Activated naive CD8-positive, alpha-beta T cell treated with anti-CD3 and anti-CD28 coated beads for 36 hours (primary cell): Measurements from ENCODE around the gene EHBP1. TPM values are rescaled to one million over a fixed set of nuclear protein-coding genes. Genes with fewer than 3 reads are reported as not detected.

ENCODE experiments used
- DNase-seq: peaks from one replicate; pipeline ENCODE4 v3.0.0; 2021
- H3K27ac Mint-ChIP-seq: one replicate; pipeline ENCODE4 v1.8.0; 2022; ENCODE audit warnings: mild to moderate bottlenecking, moderate library complexity, mixed read lengths
- H3K27me3 Mint-ChIP-seq: one replicate; pipeline ENCODE4 v1.8.0; 2022; ENCODE audit warnings: mild to moderate bottlenecking, mixed read lengths
- H3K36me3 Mint-ChIP-seq: one replicate; pipeline ENCODE4 v1.8.0; 2021; ENCODE audit warnings: mild to moderate bottlenecking, mixed read lengths
- H3K4me1 Mint-ChIP-seq: one replicate; pipeline ENCODE4 v1.8.0; 2021; ENCODE audit warnings: mixed read lengths
- H3K4me3 Mint-ChIP-seq: one replicate; pipeline ENCODE4 v1.8.0; 2022; ENCODE audit warnings: mild to moderate bottlenecking, moderate library complexity, mixed read lengths
- H3K9me3 Mint-ChIP-seq: one replicate; pipeline ENCODE4 v1.8.0; 2022; ENCODE audit warnings: mixed read lengths
- total RNA-seq, 2 experiments: library from RNA; stranded (reverse); gene quantifications; one replicate each; pipeline ENCODE4 v1.2.3, GENCODE V29; 2021

The EHBP1 gene
- total RNA-seq = 10 to 100 TPM; 25.3 to 28.2 TPM

DNA sequence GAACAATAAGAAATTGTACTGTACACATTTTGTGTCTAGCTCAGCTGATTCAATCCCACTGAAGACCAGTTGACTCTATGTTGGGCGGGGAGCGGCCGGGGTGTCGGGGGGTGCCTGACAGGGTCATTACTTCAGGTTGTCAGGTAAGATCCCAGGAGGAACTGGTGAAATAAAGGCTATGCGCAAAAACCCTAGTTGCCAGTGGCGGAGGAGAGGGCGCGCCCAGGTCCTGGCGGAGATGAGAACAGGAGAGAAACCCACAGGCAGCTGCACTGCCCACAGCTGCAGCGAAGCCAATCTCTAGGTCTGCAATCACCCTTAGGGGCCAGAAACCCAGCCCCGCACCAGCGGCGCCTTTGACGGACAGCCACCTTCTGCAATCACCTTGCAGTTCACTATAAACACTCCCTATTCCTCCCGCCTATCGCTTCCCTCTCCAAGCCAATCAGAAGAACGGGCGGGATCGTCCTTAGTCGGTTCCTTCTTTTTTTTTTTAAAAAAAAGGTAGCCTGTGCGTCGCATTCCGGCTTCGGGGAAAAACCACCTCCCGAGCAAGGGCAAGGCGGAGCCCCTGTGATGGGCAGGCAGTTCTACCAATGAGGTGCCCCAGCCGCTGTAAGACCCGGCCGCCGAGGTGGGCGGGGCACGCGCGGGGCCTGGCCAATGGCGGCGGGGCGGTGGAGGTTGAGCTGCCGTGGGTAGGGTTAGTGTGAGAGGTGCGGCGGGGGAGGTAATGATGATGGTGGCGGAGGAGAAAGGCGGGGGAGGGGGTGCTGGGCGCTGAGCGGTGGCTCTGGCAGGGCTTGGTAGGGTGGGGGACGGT is at the start of gene EHBP1:
TSS of gene EHBP1 (plus strand) at position 707 of the 823 bp plus-strand sequence. CDS start 1,479 bp downstream, outside the sequence.
- DNase-seq = peak; percentile 99
- Mint-ChIP-seq H3K36me3 (peaks cover 11% of the 10 kb centered on the region), H3K27ac (peak within 1 kb of the TSS; percentile 82), H3K27me3 (no peaks in the 10 kb centered on the region), H3K4me1 (peaks cover 24% of the 10 kb centered on the region), H3K9me3 (peaks cover 5% of the 10 kb centered on the region), H3K4me3 (peak within 1 kb of the TSS; percentile 78)

DNA sequence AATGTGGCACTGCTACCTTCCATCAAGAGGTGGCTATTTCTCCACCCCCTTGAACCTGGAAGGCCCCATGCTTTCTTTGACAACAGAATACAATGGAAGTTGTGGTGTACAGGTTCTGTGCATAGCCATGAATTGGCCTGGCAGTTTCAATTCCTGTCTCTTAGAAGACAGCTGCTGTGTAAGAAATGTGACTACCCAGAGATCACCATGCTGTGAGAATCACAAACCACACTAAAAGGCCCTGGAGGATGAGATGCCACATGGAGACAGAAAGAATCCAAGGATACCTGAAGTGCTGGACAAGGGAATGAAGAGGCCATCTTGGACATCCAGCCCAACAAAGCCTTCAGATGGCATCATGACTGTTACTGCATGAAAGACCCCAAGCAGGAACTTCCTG is 47.7 kb upstream of the EHBP1 start:
- peaks cover 2% of the 10 kb centered on the region for H3K4me1 Mint-ChIP-seq
- no peaks in the 10 kb centered on the region for H3K36me3 Mint-ChIP-seq
- no peak overlapping the region for H3K4me3 Mint-ChIP-seq
- H3K27ac Mint-ChIP-seq = no peak overlapping the region
- H3K9me3 Mint-ChIP-seq = no peaks in the 10 kb centered on the region
- H3K27me3 Mint-ChIP-seq = no peaks in the 10 kb centered on the region
- DNase-seq = no peak

DNA sequence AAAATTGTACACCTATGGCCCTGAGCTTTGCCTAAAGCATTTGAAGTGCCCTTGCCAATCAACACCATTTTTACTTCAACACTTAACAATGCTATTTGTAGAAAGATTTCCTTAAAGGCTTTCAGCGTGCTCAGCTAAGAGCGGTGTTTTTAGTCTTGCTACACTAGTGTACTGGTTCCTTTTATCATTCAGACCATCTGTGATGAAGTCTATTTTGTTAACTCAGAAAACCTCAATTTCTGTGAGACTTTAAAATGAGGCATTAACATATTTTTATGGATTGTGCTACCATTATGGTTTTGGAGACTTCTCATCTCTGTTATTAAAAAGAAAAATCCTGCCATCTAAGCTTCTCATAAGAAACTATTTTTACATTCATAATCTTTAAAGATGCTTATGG is 46.6 kb upstream of the EHBP1 start:
- DNase-seq = no peak
- no peak overlapping the region for H3K4me3 Mint-ChIP-seq
- peaks cover 2% of the 10 kb centered on the region for H3K4me1 Mint-ChIP-seq
- no peak overlapping the region for H3K27ac Mint-ChIP-seq
- H3K27me3 Mint-ChIP-seq = no peaks in the 10 kb centered on the region
- no peaks in the 10 kb centered on the region for H3K36me3 Mint-ChIP-seq
- no peaks in the 10 kb centered on the region for H3K9me3 Mint-ChIP-seq

DNA sequence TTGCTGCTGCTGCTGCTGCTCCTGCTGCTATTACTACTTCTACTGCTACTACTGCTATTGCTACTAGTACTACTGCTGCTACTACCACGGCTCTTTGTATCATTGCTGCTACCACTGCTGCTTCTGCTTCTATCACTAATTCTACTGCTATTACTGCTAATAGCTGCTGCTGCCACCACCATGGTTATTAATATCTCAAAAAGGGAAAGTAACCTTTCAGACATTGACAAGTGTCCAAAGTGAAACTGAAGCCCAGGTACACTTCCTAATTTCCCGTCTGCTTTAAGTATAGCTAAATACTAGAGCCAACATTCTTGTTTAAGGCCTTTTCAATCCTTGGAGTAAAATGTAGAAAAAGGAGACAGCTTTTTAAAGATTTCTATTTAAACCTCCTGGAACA is 45.4 kb upstream of the EHBP1 start:
- H3K36me3 Mint-ChIP-seq = no peaks in the 10 kb centered on the region
- no peak overlapping the region for H3K4me3 Mint-ChIP-seq
- peaks cover 2% of the 10 kb centered on the region for H3K4me1 Mint-ChIP-seq
- no peaks in the 10 kb centered on the region for H3K9me3 Mint-ChIP-seq
- no peaks in the 10 kb centered on the region for H3K27me3 Mint-ChIP-seq
- DNase-seq = no peak
- no peak overlapping the region for H3K27ac Mint-ChIP-seq

DNA sequence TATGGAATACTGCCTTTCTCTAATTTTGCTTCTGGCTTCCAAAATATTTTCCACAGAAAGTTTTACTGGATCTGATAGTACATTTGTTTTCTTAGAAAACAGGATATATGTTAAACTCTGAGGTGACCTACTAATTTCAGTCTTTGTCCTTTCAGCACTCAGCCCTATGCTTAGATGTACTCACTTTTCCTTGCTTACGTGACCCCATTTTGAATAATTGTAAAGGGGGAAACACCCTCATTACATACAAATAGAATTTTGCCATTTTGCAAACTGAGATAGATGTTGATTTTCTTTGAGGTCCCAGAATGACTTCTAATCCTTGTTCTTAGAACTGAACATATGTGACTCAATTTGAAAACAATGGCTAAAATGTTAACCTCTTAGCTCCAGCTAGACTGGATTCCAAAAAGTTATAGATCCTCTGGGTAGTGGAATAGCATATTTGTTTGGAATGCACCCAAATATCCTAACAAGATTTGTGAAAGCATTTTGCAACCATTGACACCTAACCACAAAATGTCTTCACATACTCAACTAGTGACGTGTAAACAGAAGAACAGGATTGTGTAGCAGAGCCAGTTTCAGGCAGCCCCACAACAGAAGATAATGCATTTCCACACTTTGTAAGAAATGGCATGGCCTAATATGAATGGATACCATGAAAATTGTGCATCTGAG is 44.8 kb upstream of the EHBP1 start:
- Mint-ChIP-seq H3K36me3 (no peaks in the 10 kb centered on the region), H3K4me1 (peaks cover 2% of the 10 kb centered on the region), H3K9me3 (no peaks in the 10 kb centered on the region), H3K27ac (no peak overlapping the region), H3K27me3 (no peaks in the 10 kb centered on the region), H3K4me3 (no peak overlapping the region)
- DNase-seq = no peak

DNA sequence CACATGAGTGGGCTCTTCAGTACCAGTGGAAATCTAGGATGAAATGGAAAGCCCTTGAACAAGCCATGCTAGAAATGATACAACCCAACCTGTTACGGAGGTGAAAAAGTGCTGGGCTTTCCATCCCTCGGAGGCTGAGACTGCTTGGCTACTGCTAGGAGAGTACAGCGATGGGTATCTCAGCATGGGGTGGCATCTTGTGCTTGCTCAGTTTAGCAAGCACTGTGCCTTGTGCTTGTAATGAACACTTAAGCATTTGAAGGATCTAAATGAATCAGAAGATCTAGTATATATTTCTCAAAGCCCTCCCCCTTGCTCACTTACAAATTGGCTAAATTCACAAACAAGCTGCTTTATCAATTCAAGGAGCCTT is 44.3 kb upstream of the EHBP1 start:
- Mint-ChIP-seq H3K27ac (no peak overlapping the region), H3K36me3 (no peaks in the 10 kb centered on the region), H3K27me3 (no peaks in the 10 kb centered on the region), H3K4me3 (no peak overlapping the region), H3K9me3 (no peaks in the 10 kb centered on the region), H3K4me1 (peaks cover 2% of the 10 kb centered on the region)
- no peak for DNase-seq

DNA sequence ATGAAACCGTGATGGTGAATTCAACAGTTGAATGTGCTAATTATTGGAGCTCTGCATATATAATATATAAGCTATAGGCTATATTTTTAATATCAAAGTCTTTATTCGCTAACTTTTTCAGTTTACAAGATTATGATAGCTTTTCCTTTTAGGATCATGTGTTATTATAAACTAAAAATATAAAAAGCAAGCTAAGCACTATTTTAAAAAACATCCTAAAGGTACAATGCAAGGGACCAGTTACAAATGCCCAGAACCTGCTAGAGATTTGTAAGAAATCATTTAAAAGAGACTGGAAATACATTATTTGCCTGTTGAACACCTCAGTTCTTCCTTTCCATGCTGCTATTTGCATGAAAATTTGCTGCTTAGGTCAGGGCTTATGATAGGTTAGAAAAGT is 43.4 kb upstream of the EHBP1 start:
- no peaks in the 10 kb centered on the region for H3K36me3 Mint-ChIP-seq
- H3K27me3 Mint-ChIP-seq = no peaks in the 10 kb centered on the region
- no peaks in the 10 kb centered on the region for H3K9me3 Mint-ChIP-seq
- DNase-seq = no peak
- peaks cover 2% of the 10 kb centered on the region for H3K4me1 Mint-ChIP-seq
- no peak overlapping the region for H3K27ac Mint-ChIP-seq
- no peak overlapping the region for H3K4me3 Mint-ChIP-seq

DNA sequence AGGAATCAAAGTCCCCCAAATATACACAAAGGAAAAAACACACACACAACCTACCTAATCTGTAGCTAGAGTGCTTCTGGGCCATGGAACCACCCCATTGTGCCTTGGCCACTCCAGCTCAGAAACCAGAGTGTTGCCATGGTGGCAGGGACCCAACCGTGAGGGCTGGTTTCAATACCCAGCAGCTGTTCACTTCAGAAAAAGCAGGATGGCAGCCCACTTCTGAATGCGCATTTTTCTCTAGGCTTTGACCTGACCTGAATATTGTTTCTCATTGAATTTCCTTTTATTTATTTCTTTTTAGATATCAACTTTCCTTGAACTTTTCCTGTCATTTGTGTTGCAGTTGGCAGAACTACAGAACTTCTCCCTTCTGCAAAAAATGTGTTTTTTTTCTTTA is 43.0 kb upstream of the EHBP1 start:
- H3K4me1 Mint-ChIP-seq = peaks cover 2% of the 10 kb centered on the region
- H3K9me3 Mint-ChIP-seq = no peaks in the 10 kb centered on the region
- no peak for DNase-seq
- H3K27ac Mint-ChIP-seq = no peak overlapping the region
- no peaks in the 10 kb centered on the region for H3K27me3 Mint-ChIP-seq
- no peaks in the 10 kb centered on the region for H3K36me3 Mint-ChIP-seq
- no peak overlapping the region for H3K4me3 Mint-ChIP-seq

DNA sequence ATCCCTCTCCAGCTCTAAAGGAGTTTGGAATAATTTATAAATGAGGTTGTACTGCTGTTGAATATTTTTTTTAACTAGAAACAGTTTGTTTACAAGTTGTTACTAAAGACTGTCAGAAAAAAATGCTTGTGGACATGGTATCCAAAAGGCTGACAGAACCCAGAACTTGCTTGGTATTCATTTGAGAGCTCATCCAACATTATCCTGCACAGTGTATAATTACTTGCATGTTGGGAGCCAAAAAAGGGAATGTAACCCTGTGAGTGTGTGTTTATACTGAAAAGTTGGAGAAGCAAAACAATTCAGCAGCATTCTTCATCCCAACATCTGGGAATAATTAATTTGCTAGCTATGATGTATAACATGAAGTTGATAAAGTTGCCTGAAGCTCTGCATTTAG is 42.1 kb upstream of the EHBP1 start:
- Mint-ChIP-seq H3K27me3 (no peaks in the 10 kb centered on the region), H3K4me1 (peaks cover 2% of the 10 kb centered on the region), H3K4me3 (no peak overlapping the region), H3K27ac (no peak overlapping the region), H3K9me3 (no peaks in the 10 kb centered on the region), H3K36me3 (no peaks in the 10 kb centered on the region)
- DNase-seq = no peak

DNA sequence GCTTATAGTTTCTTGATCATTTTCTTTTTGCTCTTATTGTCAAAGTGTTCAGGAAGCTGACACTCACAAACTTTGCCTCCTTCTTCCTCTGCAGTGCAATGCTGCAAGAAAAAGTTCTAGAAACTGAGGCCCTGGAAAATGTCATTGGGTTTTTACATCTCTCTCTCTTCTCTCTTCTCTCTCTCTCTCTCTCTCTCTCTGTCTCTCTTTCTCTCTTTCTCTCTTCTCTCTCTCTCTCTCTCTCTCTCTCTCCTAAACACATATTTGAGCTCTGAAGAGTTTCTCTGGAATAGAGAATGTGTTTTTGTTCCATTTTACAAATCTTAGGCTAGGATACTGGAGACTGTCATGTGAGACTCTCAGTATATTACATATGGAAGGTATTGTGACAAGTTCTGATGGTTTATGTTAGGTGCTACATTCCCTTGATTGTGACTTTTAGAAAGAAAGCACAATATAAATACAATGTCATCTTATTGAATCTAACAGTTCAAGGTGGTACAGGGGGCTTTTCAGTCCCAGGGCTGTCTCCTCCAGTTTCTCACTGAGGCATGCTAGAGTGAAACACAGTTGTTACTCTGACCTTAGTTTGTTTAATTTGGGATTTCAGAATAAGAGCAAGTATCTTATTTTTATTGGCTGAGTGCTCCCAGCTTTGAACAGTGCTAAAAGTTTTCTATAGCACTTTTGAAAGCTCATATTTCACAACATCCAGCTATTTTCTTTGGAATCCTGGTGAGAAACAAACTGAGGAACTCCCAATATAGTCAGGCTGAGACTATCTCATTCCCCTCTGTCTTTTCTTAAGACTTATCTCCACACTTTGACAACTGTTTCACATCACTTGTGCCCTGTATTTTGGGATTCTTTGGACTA is 41.4 kb upstream of the EHBP1 start:
- no peak for DNase-seq
- Mint-ChIP-seq H3K4me3 (no peak overlapping the region), H3K9me3 (no peaks in the 10 kb centered on the region), H3K27me3 (no peaks in the 10 kb centered on the region), H3K4me1 (peaks cover 2% of the 10 kb centered on the region), H3K36me3 (no peaks in the 10 kb centered on the region), H3K27ac (no peak overlapping the region)

DNA sequence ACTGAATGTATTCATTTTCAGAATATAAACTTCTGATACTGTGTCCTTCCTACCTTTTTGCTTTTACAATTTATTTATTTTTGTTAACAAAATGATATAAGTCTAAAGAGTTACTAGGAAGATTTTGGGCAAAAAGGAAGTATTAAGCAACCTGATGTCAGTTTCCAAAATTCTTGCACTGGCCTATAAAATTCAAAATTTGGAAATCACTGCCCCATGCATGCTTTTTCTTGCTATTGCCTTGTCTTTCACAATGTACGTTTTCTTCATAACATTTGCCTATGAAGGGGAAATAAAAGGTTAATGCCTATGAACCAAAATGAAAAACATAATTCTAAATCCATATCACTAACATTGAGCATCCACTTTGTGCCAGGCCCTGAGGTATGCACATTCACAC is 40.1 kb upstream of the EHBP1 start:
- Mint-ChIP-seq H3K9me3 (no peaks in the 10 kb centered on the region), H3K27ac (no peak overlapping the region), H3K27me3 (no peaks in the 10 kb centered on the region), H3K4me1 (no peaks in the 10 kb centered on the region), H3K36me3 (no peaks in the 10 kb centered on the region), H3K4me3 (no peak overlapping the region)
- DNase-seq = no peak

DNA sequence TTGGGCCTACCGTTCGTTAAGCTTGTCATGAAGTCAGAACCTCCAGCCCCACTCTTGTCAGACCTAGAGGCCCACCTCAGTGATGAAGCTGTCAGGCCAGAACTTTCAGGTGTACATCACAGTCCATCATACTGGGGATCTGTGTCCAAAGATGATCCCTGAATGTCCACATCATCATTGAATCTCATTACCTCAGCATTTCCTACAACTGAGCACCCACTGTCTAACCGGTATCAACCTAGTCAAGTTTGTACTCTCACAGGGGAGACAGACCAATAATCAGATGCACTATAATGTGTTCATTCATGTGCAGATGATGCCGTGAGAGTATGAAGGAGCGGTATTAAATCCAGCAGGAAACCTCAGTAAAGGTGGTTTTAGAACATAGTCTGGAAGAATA is 36.3 kb upstream of the EHBP1 start:
- Mint-ChIP-seq H3K27ac (no peak overlapping the region), H3K4me1 (no peaks in the 10 kb centered on the region), H3K9me3 (no peaks in the 10 kb centered on the region), H3K4me3 (no peak overlapping the region), H3K27me3 (no peaks in the 10 kb centered on the region), H3K36me3 (no peaks in the 10 kb centered on the region)
- DNase-seq = no peak

DNA sequence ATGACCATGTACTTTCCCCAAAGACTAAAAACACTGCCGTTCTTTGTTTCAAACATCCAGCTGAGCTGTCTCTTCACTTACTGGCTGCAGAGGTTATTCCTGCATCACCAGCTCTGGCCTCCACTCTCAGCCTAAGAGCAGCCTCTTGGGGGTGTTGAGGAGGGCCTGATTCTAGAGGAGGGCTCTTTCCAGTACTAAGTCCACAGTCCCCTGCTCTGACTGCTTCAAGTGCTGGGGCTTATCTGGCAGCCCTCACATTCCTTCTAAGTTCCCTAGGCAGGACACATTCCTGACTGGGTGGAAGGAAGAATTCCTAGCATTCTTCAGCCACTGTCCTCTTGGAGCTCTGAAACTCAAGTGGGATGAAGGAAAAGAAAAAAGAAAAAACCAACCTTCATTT is 32.9 kb upstream of the EHBP1 start:
- no peak for DNase-seq
- no peak overlapping the region for H3K4me3 Mint-ChIP-seq
- no peaks in the 10 kb centered on the region for H3K27me3 Mint-ChIP-seq
- H3K36me3 Mint-ChIP-seq = no peaks in the 10 kb centered on the region
- H3K9me3 Mint-ChIP-seq = no peaks in the 10 kb centered on the region
- no peaks in the 10 kb centered on the region for H3K4me1 Mint-ChIP-seq
- no peak overlapping the region for H3K27ac Mint-ChIP-seq

DNA sequence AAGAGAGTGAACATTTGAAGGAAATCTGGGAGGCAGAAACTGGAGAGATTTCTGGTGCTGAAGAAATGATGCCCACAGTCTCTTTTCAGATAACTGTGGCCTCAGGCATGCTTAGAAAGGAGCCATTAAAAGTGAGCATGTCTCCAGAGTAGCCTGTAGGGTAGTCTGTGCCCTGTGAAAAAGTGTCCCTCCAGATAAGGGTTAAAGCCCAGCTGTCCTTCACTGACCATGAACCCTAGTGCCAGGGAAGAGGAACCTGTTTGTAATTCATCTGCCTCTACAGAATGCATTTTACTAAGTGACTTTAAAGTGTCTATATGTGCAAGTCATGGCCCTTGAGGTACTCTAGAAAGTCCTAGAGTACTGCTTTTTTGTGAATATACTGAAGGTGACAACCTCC is 30.5 kb upstream of the EHBP1 start:
- DNase-seq = no peak
- Mint-ChIP-seq H3K27me3 (no peaks in the 10 kb centered on the region), H3K4me1 (no peaks in the 10 kb centered on the region), H3K9me3 (no peaks in the 10 kb centered on the region), H3K4me3 (no peak overlapping the region), H3K36me3 (no peaks in the 10 kb centered on the region), H3K27ac (no peak overlapping the region)

DNA sequence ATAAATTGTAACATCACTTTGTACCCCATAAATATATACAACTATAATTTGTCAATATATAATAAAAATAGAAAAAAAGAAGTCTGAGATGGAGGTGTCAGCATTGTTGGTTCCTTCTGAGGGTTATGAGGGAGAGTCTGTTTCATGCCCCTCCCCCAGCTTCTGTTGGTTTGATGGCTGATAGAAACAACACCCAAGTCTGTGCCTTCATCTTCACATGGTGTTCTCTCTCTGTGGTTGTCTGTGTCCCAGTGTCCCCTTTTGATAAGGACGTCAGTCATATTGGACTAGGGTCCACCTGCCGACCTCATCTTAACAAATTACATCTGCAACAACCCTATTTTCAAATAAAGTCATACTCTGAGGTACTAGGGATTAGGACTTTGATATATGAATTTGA is 20.3 kb upstream of the EHBP1 start:
- Mint-ChIP-seq H3K36me3 (no peaks in the 10 kb centered on the region), H3K4me3 (no peak overlapping the region), H3K9me3 (no peaks in the 10 kb centered on the region), H3K27me3 (peaks cover 23% of the 10 kb centered on the region), H3K27ac (no peak overlapping the region), H3K4me1 (no peaks in the 10 kb centered on the region)
- DNase-seq = no peak
